RPMI7951 (cell line): ENCODE data around the gene KLRF2. TPM values are rescaled to one million over a fixed set of nuclear protein-coding genes. Genes with fewer than 3 reads are reported as not detected.
"Not testable (repeated sequence)": the region's sequence is repeated elsewhere in the genome, so short reads cannot be mapped to it uniquely, and the experiment has no call there.

Experiments used
- DNase-seq: peaks from one replicate; pipeline ENCODE4 v3.0.0-alpha.2; 2012; ENCODE audit warnings: low read depth
- total RNA-seq: library from RNA; depleted of rRNA; stranded (reverse); fragments of >200 nt; shearing (Covaris generic); gene quantifications from 2 replicates; pipeline ENCODE4 v1.2.3, GENCODE V29; 2014; rRNA removed

KLRF2 gene, protein sequence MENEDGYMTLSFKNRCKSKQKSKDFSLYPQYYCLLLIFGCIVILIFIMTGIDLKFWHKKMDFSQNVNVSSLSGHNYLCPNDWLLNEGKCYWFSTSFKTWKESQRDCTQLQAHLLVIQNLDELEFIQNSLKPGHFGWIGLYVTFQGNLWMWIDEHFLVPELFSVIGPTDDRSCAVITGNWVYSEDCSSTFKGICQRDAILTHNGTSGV
- not detected in 2 replicates for total RNA-seq

DNA sequence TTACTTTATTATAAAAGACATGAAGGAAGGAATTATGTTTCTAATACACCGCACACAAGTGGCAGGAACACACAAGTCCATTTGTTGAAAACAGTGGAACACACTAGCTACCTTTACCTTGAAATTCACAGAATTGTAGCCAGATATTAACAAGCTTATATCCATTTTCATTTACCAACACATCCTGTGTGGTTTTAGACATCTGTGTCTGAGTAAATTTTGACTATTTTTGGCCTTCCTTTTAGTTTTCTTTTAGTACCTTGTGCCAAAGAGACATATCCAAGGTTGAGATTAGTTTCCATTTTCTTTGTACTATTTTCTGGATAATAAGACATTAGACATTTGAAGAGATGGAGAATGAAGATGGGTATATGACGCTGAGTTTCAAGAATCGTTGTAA is at the start of gene KLRF2:
Gene KLRF2 (plus strand): TSS at position 244 of the 400 bp plus-strand sequence. CDS start 107 bp downstream, at position 351.
- DNase-seq: no peak

DNA sequence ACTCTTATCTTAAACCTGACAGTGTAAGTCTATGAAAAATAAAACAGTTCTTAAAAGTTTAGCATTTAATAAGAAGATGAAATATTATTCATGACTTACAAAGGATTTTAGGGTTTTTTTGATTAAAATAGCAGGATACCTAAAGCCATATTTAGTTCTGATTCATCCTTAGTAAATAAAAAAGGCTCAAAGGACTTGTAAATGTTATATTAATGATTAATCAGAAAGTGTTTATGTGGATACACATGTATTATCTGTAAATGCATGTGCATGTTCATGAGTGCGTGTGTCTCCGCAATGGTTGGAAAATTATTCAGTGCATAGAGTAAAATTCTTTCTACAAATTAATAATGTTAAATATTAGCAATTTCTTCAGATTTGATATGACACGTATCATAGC is 49.6 kb upstream of the KLRF2 start:
- no peak for DNase-seq

DNA sequence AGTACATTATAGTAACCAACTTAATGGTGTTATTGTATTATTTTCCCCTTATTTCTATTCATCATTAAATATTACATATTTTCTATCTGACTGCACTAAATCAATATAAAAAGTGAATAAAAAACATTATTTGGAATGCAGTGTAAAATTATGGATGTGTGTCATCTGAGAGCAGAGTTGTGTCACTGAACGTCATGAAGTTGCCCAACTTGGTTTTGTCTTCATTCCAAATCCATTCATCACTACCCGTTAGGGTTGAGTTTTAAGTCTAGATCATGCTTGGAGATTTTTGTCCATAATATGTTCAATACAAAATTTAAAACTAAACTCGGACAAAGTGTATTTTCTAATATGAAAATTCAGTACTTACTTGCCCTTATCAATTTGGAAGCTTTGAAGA is 37.9 kb upstream of the KLRF2 start:
- DNase-seq: no peak

DNA sequence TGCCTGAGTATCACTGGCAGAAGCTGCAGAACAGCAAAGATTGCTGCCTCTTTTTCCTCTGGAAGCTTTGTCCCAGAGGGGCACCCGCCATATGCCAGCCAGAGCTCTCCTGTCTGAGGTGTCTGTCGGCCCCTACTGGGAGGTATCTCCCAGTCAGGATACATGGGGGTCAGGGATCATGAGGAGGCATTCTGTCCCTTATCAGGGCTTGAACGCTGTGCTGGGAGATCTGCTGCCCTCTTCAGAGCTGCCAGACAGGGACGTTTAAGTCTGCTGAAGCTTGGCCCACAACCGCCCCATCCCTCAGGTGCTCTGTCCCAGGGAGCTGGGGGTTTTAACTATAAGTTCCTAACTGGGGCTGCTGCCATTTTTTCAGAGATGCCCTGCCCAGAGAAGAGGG is 32.4 kb upstream of the KLRF2 start:
- DNase-seq: no peak

DNA sequence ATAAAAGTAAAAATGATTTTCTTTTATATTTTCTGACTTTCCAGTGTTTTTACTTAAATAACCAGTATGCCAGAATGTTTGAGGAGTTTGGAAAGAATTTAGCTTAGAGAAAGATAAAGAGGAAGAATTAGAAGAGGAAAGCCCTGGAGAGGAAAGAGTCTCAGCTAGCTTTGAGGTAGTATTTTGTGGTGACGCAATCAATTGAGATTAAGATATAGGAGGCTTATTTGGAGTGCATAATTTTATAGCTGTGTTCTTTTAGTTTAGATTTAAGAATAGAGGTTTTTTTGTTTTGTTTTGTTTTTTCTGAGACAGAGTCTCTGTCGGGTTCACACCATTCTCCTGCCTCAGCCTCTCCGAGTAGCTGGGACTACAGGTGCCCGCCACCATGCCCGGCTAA is 30.2 kb upstream of the KLRF2 start:
- no peak for DNase-seq

DNA sequence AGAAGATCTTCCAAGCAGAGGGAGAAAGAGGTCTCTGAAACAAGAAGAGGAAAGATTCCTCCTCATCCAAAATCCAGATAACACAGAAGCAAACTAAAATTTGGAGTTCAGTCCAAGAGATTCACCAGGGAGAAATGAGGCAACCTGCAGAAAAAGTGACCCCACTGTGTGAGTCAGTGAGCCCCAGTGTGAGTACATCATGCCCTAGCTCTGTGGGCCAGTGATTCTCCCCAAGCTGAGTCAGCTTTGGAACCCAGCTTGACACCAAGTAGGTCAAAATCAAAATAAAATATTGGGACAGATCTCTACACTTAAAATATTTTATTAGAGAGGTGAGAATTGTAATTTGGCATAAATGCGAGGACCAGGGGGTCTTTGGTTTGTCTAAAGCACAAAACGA is 29.4 kb upstream of the KLRF2 start:
- no peak for DNase-seq

DNA sequence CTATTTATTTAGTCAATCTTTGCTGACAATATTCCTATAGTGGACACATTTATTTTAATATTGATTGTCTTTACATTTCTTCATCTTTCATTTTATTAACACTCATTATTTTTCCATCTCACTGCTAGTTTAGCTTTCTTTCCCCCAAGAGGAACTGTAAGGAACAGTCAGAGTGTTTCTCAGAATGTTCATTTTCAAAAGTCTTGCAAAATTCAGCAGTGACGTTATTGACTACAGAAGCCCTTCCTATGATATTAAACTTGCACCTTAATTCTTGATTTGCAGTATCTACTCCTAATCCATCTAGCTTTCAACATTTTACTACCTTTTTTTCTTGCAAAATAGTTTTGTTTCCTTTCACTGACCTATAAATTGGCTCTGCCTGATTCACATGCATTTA is 25.1 kb upstream of the KLRF2 start:
- DNase-seq: no peak

DNA sequence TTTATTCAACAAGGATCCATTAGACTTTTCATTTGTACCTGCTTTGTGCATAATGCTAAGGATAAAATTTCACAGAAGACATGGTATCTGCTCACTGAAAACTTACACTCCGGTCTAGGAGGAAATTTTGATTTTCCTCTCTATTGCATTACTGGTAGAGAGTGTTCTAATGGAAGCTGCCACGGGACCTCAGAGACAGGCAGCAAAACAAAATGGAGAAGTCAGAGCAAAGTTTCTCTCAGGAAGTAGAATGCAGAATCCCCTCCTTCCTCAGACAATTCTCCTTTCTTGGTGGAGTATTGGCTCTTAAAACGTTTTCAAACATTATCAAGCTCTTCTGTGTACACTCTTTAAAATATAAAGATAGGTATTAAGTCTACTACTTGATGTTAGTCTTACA is 24.4 kb upstream of the KLRF2 start:
- DNase-seq: no peak

DNA sequence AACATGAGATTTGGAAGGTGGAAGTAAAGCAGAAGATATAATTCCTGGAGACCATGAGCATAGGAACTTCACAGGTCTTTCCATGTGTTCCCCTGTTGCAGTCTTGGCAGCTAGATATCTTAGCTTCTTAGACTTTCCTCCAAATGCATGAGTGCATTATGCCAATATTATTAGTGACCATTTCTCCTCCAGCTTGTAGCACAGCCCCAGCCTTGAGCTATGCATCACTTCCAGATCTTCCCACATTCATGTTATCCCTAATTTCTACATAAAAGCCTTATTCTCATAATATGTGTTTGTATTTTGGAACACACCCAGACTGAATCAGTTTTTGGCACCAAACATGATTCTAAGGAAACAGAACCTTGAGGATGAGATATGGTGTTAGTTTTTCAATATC is 23.2 kb upstream of the KLRF2 start:
- DNase-seq: no peak

DNA sequence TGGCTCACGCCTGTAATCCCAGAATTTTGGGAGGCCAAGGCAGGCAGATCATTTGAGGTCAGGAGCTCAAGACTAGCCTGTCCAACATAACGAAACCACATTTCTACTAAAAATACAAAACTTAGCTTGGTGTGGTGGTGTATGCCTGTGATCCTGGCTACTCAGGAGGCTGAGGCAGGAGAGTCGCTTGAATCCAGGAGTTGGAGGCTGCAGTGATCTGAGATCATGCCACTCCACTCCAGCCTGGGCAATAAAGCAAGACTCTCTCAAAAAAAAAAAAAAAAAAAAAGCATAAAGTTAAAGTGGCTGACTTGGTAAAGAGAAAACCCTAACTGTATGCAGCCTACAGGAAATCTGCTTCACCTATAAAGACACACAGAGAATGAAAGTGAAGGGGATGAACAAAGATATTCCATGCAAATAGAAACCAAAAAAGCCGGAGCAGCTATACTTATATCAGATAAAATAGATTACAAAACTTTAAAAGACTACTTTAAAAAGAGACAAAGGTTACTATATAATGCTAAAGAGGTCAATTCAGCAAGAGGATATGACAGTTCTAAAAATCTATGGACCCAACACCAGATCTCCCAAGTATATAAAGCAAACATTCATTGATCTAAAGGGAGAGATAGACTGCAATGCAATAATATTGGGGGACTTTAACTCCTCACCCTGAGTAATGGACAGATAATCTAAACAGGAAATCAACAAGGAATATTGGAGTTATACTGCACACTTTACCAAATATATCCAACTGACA is 16.2 kb upstream of the KLRF2 start:
- no peak for DNase-seq

DNA sequence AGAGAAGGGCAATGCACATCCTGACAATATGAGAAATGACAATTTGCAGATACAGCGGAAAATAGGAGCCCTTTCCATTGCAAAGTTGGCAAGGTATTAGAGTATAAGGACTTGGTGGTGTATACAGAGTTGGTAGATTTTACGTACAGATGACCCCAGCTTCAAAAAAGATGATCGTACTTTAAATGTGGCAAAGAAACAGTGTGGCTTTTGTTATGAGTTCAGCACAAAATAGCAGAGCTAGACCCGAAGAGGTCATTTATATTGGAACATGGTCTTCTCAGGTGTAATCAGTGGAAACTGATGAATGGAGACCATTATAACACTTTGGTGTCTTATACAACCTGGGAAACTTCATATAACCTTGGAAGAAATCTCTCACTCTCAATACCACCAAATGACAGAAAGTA is 14.4 kb upstream of the KLRF2 start:
- no peak for DNase-seq

DNA sequence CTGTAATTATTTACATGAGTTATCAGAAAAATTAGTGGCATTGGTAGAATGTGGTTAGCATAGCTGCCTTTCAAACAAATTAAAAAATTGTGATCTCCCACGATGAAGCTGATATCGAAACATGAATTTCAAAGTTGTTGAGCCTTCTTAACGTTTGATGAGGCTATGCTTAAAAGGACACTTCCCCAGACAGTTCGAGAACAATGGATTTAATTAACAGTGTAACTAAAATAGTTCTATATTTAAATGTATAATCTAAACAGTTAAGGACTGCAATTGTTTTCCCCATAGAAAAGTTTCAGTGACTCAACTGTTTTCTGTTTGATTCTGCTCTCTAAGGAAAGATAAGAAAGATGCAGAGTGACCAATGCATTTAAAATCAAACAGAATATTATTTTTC is 13.8 kb upstream of the KLRF2 start:
- no peak for DNase-seq

DNA sequence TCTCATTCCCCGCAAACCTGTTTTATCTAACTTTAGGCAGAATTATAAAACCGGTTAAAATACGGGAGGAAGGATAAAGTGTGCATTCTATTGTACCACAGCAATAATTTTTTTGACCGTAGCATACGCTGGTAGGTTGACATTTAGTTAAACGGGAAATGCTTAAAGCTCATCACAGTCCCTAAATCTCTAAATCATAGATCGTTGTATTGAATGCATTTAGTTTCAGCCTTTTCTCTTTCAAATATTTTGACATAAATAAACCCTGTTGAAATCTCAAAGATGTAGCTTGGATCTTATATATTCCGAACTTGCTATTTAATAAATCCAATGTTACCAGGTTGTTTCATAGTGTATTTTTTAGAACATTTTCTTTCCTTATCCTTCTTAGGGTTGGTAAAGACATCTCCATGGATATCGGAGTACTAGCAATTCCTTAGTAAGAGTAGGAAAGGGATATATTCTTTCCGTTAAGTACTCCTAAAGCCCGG is 12.9 kb upstream of the KLRF2 start:
- peak; percentile 31 for DNase-seq

DNA sequence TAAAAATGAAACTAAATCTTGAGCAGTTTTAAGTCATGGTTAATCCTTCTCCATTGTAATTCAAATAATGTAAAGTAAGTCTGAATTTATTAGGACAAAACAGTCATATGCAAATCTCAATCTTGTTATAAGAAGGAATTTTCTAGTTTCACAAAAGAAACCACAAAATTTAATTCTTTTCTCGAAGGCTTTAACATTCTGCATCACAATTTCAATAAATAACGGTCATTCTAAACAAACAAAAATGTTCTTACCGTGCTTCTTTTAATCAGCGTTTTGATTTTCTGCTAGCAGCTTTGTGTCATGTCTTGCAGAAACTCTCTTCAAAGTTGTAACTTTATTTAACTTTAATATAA is 12.4 kb upstream of the KLRF2 start:
- no peak for DNase-seq

DNA sequence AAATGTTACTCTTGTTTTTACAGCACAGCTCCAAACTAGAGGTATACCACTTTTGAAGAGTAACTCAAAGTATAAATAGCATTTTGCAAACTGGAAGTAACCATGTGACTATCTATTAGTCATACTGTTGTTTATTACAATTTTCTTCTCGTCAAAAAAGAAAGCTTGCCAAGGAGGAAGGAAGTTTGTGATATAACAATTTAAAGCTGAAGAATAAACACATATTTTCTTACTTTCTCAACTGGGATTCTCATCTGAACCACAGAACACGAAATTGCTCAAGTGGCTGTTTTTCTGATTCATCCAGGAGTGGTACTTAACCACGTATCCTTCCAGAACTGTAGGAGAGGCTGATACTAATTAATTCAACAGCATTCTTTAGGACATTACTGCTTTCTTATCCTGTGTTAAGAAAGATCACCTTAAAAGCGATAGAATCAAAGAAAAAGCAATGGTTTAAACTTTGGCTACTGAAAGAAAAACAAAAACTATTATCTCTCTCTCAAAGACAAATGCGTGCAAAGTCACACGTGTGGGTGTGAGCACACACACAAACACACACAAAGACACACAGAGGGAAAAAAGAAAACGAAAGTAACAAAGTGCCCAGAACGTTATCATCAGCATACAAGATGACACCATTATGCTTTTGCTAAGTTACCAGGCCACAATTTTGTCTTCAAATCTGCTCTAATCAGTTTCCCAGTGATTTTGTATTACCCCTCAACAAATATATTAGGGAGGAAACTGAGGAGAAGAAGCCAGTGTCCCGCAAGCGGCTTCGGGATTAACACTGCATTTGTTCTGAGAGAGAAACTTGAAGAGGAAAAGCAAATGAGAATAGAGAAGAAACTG is 11.8 kb upstream of the KLRF2 start, which contains the start of gene CLEC2B:
Gene CLEC2B (minus strand): TSS at position 48 of the 855 bp plus-strand sequence.
- DNase-seq: peak; percentile 71

DNA sequence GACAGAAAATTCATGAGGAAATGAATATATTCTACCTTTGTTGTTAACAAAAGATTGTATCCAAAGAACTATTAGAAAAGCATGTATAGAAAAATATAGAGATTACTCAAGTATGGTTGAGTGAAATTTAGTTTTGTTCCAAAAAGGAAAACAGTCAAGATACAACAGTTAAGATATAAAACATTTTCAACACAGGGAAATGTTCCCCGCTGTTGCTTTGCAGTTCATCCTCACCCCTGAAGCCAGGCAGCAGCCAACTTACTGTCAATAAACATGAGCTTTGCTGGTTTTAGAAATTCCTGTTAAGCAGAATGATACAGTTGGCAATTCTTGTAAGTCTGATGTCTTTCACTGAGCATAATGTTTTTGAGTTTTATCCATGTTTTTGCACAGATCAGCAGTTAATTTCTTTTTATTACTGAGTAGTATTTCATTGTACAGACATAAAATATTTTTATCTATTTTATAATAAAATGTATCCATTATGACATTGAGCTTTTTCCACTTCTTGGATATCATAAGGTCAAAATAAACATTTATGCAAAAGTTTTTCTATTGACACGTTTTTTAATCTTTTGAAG is 10.9 kb upstream of the KLRF2 start:
- DNase-seq: peak; percentile 30

DNA sequence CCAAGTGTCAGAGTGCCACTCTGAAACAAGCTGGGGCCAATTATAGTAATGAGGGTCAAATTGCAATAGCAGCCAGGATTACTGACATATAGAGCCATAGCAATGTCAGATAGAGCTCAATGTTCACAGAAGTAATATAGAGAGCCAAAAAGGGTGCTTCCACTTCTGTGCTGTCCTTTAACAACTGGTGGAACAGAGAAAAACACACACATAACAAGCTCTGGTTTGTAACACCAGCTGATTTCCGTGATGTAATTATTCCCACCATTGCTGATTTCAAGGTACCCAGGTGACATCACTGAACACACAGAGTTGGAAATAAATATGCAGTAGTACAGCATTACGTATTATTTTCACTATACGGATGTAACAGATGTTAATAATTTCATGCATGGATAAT is 9.1 kb upstream of the KLRF2 start:
- no peak for DNase-seq

DNA sequence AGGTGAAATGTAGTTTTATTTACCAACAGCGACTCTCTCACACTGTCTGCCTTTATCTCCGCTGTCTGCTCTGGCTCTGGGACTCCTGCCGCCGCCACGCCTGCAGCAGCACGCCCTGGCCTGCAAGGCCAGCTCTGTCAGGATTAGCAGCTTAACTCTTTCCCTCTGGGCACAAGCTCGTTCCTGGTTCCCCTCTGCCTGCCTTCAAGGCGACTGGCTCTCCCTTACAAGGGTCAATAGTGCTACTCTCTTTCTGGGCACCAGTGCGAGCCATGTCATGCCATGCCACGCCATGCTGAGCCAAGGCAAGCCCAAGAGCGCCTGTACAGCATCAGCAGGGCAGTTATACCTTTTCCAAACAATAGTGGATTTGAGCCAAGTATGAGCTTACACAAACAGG is 8.5 kb upstream of the KLRF2 start:
- no peak for DNase-seq

DNA sequence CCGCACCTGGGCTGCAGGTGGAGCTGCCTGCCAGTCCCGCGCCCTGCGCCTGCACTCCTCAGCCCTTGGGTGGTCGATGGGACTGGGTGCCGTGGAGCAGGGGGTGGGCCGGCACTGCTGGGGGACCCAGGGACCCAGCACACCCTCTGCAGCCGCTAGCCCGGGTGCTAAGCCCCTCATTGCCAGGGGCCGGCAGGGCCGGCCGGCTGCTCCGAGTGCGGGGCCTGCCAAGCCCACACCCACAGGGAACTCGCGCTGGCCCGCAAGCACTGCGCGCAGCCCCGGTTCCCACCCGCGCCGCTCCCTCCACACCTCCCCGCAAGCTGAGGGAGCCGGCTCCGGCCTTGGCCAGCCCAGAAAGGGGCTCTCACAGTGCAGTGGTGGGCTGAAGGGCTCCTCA is 5.2 kb upstream of the KLRF2 start:
- not testable (repeated sequence) for DNase-seq

DNA sequence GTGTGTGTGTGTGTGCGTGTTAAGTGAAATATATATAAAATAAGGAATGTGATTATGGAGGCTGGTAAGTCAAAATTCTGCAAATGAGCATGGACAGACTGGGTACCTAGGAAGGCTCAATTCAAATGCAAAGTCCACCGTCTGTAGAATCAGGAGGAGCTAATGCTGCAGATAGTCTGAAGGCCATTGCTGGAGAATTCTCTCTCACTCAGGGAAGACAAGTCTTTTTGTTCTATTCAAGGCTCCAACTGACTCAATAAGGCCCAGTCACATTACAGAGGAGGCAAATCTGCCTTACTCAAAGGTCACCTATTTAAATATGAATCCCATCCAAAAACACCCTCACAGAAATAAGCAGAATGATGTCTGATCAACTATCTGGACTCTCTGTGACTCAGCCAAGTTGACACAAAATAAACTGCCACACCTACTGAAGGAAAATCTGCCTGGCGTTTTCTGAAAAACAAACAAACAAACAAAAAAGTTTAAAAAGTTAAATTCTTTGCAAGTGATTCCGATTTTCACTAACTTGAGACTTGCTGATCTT is 684 bp upstream of the KLRF2 start:
- DNase-seq: no peak

DNA sequence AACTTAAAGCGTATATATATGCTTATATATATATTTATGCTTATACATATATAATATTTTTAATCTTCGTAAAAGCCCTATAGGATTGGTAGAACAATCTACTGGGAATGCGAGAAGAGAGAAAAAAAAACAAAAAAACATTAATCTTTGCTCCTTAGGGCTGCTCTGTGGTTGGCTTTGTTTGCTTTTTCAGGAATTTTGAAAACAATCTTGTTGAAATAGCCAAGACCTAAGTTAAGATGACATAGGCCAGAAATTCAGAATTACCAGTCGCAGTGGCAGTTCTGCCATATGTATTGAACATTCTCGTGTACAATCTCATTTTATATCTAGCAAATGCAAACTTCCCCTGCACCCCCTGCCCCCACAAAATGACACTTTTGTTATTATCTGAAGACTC is 699 bp downstream of the KLRF2 start:
- no peak for DNase-seq

DNA sequence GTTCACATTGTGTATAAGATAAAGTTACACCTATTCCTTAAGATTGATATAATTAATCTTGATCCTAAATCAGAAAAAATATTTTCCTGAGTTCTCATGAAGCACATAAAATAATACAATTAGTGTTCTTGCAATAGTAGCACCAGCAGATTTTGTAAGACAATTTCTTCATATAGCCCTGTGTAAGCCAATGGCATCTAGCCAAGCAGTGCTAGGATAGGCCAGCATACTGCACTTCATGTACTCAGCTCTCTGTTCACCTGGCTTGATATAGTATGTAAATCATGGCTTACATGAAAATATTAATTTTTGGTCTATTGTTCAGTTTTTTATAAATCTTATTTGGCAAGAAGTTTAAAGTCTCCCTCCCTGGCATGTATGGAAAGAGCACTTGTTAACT is 1.9 kb downstream of the KLRF2 start:
- DNase-seq: no peak
